Ovary (tissue), 3 donors: ENCODE measurements around the gene TLR2.

ENCODE experiments used
- CTCF ChIP-seq, 3 donors: fragments of 450-650 bp in 2 of 3; fragments of 200-600 bp in 1 of 3; IDR thresholded peaks; one replicate each; pipeline versions ENCODE4 v1.5.1 to v1.8.0; 2016 to 2022; ENCODE audit warnings: antibody characterized with exemption in 3 of 3, mild to moderate bottlenecking in 1 of 3
- EP300 ChIP-seq: sonication (generic); formaldehyde crosslinking; IDR thresholded peaks from one replicate; pipeline ENCODE4 v1.6.1; 2017; ENCODE audit warnings: antibody characterized with exemption
- POLR2A ChIP-seq: fragments of 450-650 bp; IDR thresholded peaks from one replicate; pipeline ENCODE4 v1.6.1; 2017; ENCODE audit warnings: antibody characterized with exemption, mild to moderate bottlenecking, moderate library complexity
- donor health status: DM: no; HTN: no; CAD: no.

- TF ChIP-seq CTCF (IDR thresholded peaks at IDR 0.05) (no peak), POLR2A (no peak), EP300 (no peak)
Observed at GRCh38 chr4:153755186-153755585, 71.1 kb downstream of the TLR2 start.
